BLaER1 treated with 17β-estradiol and CSF1 and Interleukin-3, amounts not matched to agents 10 nM and 100 nM (cell line): ENCODE measurements around the gene MN1.
A peak's percentile ranks its signal among the peaks of the same experiment; 100 is the strongest.

ENCODE experiments used
- H3K27ac ChIP-seq, 11 experiments: shearing (Covaris generic); formaldehyde crosslinking; 2 replicates each; pipeline ENCODE4 v1.8.1; 2022
- H3K27me3 ChIP-seq, 11 experiments: shearing (Covaris generic); formaldehyde crosslinking; 2 replicates each; pipeline ENCODE4 v1.8.1; 2022
- H3K36me3 ChIP-seq, 11 experiments: shearing (Covaris generic); formaldehyde crosslinking; 2 replicates each; pipeline ENCODE4 v1.8.1; 2022
- H3K4me1 ChIP-seq, 10 experiments: shearing (Covaris generic); formaldehyde crosslinking; 2 replicates each; pipeline ENCODE4 v1.8.1; 2022
- H3K4me2 ChIP-seq, 11 experiments: shearing (Covaris generic); formaldehyde crosslinking; 2 replicates each; pipeline ENCODE4 v1.8.1; 2022
- H3K4me3 ChIP-seq, 10 experiments: shearing (Covaris generic); formaldehyde crosslinking; 2 replicates each; pipeline ENCODE4 v1.8.1; 2022
- H3K9ac ChIP-seq, 11 experiments: shearing (Covaris generic); formaldehyde crosslinking; 2 replicates each; pipeline ENCODE4 v1.8.1; 2022
- H3K9me3 ChIP-seq, 11 experiments: shearing (Covaris generic); formaldehyde crosslinking; replicated peaks in 1 of 11; 2 replicates each; pipeline ENCODE4 v1.8.1; 2022
- H4K20me1 ChIP-seq, 11 experiments: shearing (Covaris generic); formaldehyde crosslinking; 2 replicates each; pipeline ENCODE4 v1.8.1; 2022
- Cebpa-rat ChIP-seq, 11 experiments: shearing (Covaris generic); IDR thresholded peaks; 2 replicates each; pipeline ENCODE4 v1.8.1; 2022

The MN1 gene

DNA sequence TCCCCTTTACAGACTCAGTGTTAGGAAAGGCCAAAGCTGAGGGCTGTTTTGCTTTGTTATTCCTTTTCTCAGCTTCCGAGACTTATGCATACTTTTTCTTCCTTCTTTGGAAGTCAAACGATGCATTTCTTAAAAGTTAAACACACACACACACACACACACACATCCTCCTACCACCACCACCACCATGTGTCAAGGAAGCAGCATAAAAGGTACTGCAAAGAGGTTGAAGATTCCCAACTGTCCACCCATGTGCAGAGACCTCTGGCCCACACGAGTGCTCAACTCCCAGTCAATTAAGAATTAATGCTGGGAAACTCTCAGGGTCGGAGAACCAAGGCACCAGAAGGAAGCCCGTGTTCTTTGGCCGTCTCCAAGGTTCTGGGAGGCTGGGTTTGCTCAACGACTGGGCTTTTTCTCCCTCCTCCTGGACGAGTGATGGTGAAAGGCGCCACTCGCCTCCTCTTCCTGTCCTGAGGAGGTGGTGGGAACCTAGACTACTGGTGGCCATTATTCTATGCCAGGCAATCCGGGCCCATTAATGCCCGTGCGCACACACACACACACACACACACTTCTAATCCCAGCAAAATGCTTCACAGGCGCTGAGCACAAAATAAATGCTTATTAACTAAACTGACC lies 15.1 kb downstream of the MN1 start:
- H3K27me3 ChIP-seq, result no peaks in the 10 kb centered on the region
- no peaks in the 10 kb centered on the region for H3K9me3 ChIP-seq
- no peak for TF ChIP-seq Cebpa-rat (IDR thresholded peaks at IDR 0.05)
- H3K36me3 ChIP-seq, result no peaks in the 10 kb centered on the region
- H3K9ac ChIP-seq, result no peak overlapping the region
- H3K4me2 ChIP-seq, result peak overlapping the region in 2 of 11 experiments; percentile 2 to 3; a peak in 3 of 22 replicates
- no peak overlapping the region for H3K4me3 ChIP-seq
- H4K20me1 ChIP-seq, result no peaks in the 10 kb centered on the region; a peak in 1 of 22 replicates
- H3K27ac ChIP-seq, result no peak overlapping the region
- H3K4me1 ChIP-seq, result peaks cover 4 to 22% (median 17%) of the 10 kb centered on the region in 10 experiments; a peak in 19 of 20 replicates

DNA sequence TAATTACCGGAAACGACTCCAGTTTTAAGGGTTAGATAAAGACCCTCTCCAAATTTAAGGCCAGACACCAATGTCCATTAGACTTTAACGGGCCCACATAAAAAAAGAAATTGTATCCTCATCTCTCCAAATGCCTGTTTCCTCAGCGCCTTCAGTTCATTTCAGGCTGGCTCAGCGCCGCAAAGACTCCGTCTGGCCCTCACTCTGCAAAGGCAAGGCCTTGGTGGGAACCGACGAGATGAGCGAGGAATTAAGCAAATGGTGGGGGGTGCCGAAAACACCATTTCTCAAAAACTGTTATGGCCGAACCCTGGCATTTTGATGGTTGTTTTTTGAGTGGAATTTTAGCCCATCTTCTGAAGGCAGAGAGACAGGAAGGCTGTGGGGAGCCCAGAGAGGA lies 15.7 kb downstream of the MN1 start:
- no peak overlapping the region for H3K27ac ChIP-seq
- no peak for TF ChIP-seq Cebpa-rat (IDR thresholded peaks at IDR 0.05)
- no peaks in the 10 kb centered on the region for H3K9me3 ChIP-seq
- H3K4me3 ChIP-seq, result no peak overlapping the region
- H3K4me1 ChIP-seq, result peaks cover 3 to 16% (median 12%) of the 10 kb centered on the region in 10 experiments; a peak in 19 of 20 replicates
- no peaks in the 10 kb centered on the region; a peak in 1 of 22 replicates for H4K20me1 ChIP-seq
- peak overlapping the region in 2 of 11 experiments; percentile 2 to 3; a peak in 3 of 22 replicates for H3K4me2 ChIP-seq
- H3K9ac ChIP-seq, result no peak overlapping the region
- H3K27me3 ChIP-seq, result no peaks in the 10 kb centered on the region
- H3K36me3 ChIP-seq, result no peaks in the 10 kb centered on the region

DNA sequence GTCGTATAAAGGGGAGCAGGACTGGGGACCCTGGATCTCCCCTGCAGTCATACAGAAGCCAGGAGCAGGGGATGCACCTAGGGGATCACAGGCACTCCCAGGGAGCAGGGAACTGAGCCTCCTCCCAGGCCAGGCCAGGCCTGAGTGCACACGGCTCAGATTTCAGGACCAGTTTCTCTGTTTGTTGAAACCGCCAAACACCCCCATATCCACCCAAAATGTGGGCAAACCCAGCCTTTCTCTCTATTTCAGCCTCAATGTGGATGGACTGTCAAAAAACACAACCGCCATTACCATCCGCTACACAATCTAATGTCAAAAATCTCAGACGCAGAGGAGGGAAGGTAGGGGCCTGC lies 17.5 kb downstream of the MN1 start:
- H4K20me1 ChIP-seq, result no peaks in the 10 kb centered on the region; a peak in 2 of 22 replicates
- no peak overlapping the region for H3K9ac ChIP-seq
- H3K9me3 ChIP-seq, result no peaks in the 10 kb centered on the region
- H3K4me3 ChIP-seq, result no peak overlapping the region
- no peaks in the 10 kb centered on the region for H3K27me3 ChIP-seq
- no peaks in the 10 kb centered on the region for H3K36me3 ChIP-seq
- H3K27ac ChIP-seq, result no peak overlapping the region
- H3K4me2 ChIP-seq, result no peak overlapping the region
- TF ChIP-seq Cebpa-rat (IDR thresholded peaks at IDR 0.05), result no peak
- peaks cover 0 to 7% (median under 1%) of the 10 kb centered on the region in 10 experiments; a peak in 4 of 20 replicates for H3K4me1 ChIP-seq

DNA sequence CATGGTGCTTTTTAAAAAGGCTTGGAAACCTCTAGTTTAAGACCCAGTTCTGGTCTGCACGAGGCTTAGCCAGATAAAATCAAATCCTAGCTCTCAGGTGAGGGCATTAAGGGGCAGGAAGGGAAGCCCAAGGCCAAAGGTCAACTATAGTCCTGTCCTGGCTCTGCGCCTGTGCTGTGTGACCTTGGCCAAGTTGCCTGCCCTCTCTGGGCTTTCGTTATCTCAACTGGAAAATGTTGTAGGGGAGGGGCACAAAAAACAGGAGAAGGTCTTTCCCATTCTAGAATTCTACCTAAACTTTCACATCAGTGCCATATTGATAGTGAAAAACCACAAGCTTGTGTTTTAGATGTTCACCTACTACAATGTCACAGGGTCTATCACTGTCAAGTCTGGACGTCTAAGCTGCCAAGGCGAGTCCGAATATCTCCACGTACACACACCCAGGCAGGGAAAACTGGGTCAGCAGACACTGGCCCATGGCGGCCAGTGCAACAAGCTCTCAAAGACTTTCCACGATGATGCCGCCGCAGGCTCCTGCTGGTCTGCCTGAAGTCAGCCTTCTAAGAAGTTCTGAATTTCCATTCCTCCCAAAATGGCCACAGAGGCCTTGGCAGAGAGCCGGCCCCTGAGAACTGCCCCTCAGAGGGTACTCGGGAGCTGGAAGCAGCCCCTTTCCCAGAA lies 18.0 kb downstream of the MN1 start:
- H3K36me3 ChIP-seq, result no peaks in the 10 kb centered on the region
- no peak overlapping the region for H3K4me2 ChIP-seq
- H3K4me3 ChIP-seq, result no peak overlapping the region
- H3K27ac ChIP-seq, result no peak overlapping the region
- H3K9me3 ChIP-seq, result no peaks in the 10 kb centered on the region
- TF ChIP-seq Cebpa-rat (IDR thresholded peaks at IDR 0.05), result no peak
- H3K27me3 ChIP-seq, result no peaks in the 10 kb centered on the region
- H4K20me1 ChIP-seq, result no peaks in the 10 kb centered on the region; a peak in 2 of 22 replicates
- H3K4me1 ChIP-seq, result peaks cover 0 to 10% (median 3%) of the 10 kb centered on the region in 10 experiments; a peak in 9 of 20 replicates
- H3K9ac ChIP-seq, result no peak overlapping the region

DNA sequence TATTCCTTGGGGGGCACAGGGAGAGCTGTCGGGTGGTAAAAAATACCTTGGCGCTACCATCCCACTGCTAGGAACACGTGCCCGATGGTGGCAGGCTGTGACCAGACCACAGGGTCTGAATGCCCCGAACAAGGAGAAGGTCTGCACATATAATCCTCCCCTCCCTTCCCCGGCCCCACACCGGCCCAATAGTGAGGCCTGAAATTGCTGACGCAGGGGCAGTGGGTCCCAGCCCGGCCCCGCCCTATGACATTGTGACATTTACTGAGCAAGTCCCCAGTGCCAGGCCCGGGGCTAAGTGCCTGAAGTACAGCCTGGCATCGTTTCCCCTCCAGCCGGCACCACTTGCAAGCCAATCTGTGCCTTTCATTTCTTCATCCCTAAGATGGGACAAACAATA lies 19.5 kb downstream of the MN1 start:
- Histone ChIP-seq H3K9me3 (no peaks in the 10 kb centered on the region), H3K27me3 (no peaks in the 10 kb centered on the region), H3K4me1 (peaks cover 0 to 15% (median 8%) of the 10 kb centered on the region in 10 experiments; a peak in 11 of 20 replicates), H3K27ac (no peak overlapping the region), H3K36me3 (no peaks in the 10 kb centered on the region), H3K9ac (no peak overlapping the region), H4K20me1 (no peaks in the 10 kb centered on the region; a peak in 2 of 22 replicates), H3K4me3 (no peak overlapping the region), H3K4me2 (no peak overlapping the region)
- TF ChIP-seq Cebpa-rat (IDR thresholded peaks at IDR 0.05), result no peak

DNA sequence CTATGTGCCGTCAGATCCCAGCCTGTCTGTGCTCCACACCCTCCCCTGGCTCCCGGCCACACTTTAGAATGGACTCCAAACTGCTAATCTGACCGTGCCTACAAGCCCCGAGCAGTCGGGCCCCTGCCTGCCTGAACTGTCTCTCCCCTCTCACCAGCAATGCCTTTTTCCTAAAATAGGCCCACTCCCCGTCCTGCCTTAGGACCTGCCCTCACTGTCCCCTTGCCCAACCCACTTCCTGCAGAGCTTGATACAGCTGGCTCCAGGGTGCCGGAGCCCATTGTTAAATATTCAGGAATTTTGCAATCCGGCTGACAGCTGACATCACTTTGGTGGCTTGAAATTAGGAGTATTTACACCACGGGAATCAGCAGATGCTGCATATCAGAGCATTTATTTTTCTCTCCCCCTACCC lies 21.4 kb downstream of the MN1 start:
- Histone ChIP-seq H3K4me1 (peaks cover 17 to 34% (median 24%) of the 10 kb centered on the region in 10 experiments), H4K20me1 (no peaks in the 10 kb centered on the region; a peak in 2 of 22 replicates), H3K9ac (no peak overlapping the region), H3K4me3 (no peak overlapping the region), H3K4me2 (peak overlapping the region in 1 of 11 experiments; percentile 5; a peak in 1 of 22 replicates), H3K27ac (no peak overlapping the region), H3K27me3 (no peaks in the 10 kb centered on the region), H3K36me3 (no peaks in the 10 kb centered on the region), H3K9me3 (no peaks in the 10 kb centered on the region)
- TF ChIP-seq Cebpa-rat (IDR thresholded peaks at IDR 0.05), result no peak

DNA sequence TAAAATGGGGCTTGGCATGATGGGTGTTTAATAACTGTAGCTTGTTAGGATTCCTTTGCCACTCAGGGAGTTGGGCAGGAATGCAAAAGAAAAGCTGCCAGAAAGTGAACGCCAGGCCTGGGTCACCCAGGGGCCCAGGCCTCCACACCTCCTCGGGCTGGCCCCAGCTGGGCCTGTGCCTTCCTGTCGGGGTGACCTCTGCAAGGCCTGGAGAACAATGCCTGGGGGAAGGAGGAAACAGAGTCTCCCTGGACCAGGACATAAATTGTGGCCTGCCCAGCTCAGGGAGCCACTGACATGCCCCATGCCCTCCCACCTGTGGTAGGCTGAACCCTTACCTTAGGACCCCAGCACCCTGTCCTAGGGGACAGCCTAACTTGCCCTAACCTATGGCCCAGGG lies 21.9 kb downstream of the MN1 start:
- no peak overlapping the region for H3K4me2 ChIP-seq
- H3K4me1 ChIP-seq, result peaks cover 19 to 39% (median 29%) of the 10 kb centered on the region in 10 experiments

DNA sequence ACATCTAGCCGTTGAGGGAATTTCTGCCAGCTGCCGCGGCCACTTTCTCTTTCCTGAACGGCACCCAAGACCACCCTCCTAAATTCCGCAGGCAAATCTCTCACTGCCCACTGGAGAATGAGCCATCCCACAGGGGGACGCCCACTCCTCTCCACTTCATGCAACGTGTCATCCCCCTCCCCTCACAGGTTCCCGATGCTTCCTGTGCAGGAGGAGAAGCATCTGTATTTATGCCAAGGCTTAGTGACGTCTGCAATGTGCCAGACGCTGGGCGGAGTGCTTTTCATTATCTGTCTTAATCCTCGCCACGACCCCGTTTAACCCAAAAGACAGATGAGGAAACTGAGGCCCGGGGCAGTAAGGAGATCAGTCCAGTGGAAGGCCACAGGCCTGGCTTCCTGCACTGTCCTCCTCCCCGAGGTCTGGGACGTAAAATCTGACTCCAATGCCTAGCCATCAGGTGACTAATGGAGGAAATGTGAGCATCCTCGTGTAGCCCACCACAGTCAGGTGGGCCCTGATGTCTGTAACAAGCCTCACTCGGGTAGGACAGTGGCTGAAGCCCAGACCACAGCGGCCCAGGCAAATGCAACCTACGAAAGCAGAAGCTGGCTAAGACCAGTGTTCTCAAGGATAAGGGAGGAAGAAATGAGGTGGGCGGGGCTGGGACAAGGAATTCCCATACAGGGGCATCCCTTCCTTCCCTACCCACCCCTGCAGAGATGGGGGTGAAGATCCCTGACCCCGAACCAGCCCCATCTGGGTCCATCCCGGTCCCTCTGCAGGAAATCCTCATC lies 23.1 kb downstream of the MN1 start:
- Histone ChIP-seq H3K27ac (no peak overlapping the region), H3K4me3 (no peak overlapping the region), H3K4me1 (peaks cover 19 to 44% (median 34%) of the 10 kb centered on the region in 10 experiments), H3K4me2 (peak overlapping the region in 2 of 11 experiments; percentile 7 to 9; a peak in 2 of 22 replicates), H3K27me3 (no peaks in the 10 kb centered on the region), H4K20me1 (no peaks in the 10 kb centered on the region; a peak in 1 of 22 replicates), H3K9me3 (no peaks in the 10 kb centered on the region), H3K9ac (no peak overlapping the region), H3K36me3 (no peaks in the 10 kb centered on the region)
- no peak for TF ChIP-seq Cebpa-rat (IDR thresholded peaks at IDR 0.05)

More for the DNA sequence above, 21.9 kb downstream of the MN1 start:
- no peak for TF ChIP-seq Cebpa-rat (IDR thresholded peaks at IDR 0.05)
- no peak overlapping the region for H3K9ac ChIP-seq
- no peaks in the 10 kb centered on the region for H3K9me3 ChIP-seq
- no peaks in the 10 kb centered on the region for H3K27me3 ChIP-seq
- H3K36me3 ChIP-seq, result no peaks in the 10 kb centered on the region
- no peak overlapping the region for H3K4me3 ChIP-seq
- no peaks in the 10 kb centered on the region; a peak in 2 of 22 replicates for H4K20me1 ChIP-seq
- H3K27ac ChIP-seq, result no peak overlapping the region; a peak in 1 of 22 replicates

DNA sequence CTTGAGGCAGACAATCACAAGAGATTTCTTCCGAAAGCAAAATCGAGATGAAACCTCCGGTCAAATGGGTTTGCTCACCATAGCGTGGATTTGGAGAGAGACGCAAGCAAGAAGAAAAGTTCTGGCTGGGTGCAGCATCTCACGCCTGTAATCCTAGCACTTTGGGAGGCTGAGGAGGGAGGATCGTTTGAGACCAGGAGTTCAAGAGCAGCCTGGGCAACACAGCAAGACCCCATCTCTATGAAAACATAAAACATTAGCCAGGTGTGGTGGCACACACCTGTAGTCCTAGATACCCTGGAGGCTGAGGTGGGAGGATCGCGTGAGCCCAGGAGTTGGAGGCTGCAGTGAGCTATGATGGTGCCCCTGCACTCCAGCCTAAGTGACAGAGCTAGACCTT lies 24.4 kb downstream of the MN1 start:
- Histone ChIP-seq H3K4me3 (no peak overlapping the region), H3K4me2 (peak overlapping the region in 7 of 11 experiments; percentile 80 to 93 (median 83); a peak in 9 of 22 replicates), H3K27ac (no peak overlapping the region)

More for the DNA sequence above, 24.4 kb downstream of the MN1 start:
- no peak overlapping the region for H3K9ac ChIP-seq
- H3K9me3 ChIP-seq, result no peaks in the 10 kb centered on the region
- no peaks in the 10 kb centered on the region for H3K27me3 ChIP-seq
- H3K4me1 ChIP-seq, result peaks cover 19 to 47% (median 34%) of the 10 kb centered on the region in 10 experiments
- no peaks in the 10 kb centered on the region for H3K36me3 ChIP-seq
- no peaks in the 10 kb centered on the region; a peak in 1 of 22 replicates for H4K20me1 ChIP-seq
- no peak for TF ChIP-seq Cebpa-rat (IDR thresholded peaks at IDR 0.05)
